Activated naive CD4-positive, alpha-beta T cell (primary cell): Measurements from ENCODE around the gene PHLDB1.
"Not testable (repeated sequence)": the region's sequence is repeated elsewhere in the genome, so short reads cannot be mapped to it uniquely, and the experiment has no call there.

Experiments
- DNase-seq, 4 experiments: peaks; one replicate each; lab custom pipeline; 2025; lab: John Stamatoyannopoulos, UW

The PHLDB1 gene

DNA sequence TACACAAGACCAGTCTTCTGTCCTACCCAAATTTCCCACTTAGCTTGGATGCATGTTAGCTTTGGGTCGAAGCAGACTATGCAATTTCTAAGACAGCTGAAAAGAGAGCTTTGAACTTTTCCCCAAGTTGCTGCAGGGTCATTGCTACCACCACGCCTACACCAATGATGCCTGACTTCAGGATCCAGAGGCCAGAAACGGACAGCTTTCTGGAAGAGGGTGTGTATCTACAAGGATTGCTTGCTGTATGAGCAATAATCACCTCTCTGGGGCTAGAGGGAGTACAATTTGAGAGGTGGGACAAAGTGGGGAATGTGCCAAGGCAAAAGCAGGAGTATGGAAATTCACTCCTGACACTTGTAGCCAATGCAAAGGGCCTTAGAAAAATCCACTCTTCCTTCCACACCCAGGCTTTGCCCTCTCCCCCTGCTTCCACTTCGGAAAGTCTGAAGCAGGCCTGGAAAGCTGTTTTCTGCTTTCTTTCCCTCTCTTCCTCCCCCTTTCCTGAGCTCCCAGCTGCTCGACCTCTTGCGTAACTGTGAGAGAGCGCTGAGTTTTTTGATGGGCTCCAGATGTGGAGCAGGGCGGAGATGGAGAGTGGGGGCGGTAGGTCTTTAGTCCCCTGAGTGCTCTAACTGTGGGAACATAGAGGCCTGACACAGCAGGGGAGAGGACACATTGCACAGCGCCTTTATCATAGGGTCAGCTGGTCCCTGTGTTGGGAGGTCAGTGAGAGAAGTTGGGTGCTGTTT, 2.1 kb upstream of the PHLDB1 start:
- DNase-seq = no peak

DNA sequence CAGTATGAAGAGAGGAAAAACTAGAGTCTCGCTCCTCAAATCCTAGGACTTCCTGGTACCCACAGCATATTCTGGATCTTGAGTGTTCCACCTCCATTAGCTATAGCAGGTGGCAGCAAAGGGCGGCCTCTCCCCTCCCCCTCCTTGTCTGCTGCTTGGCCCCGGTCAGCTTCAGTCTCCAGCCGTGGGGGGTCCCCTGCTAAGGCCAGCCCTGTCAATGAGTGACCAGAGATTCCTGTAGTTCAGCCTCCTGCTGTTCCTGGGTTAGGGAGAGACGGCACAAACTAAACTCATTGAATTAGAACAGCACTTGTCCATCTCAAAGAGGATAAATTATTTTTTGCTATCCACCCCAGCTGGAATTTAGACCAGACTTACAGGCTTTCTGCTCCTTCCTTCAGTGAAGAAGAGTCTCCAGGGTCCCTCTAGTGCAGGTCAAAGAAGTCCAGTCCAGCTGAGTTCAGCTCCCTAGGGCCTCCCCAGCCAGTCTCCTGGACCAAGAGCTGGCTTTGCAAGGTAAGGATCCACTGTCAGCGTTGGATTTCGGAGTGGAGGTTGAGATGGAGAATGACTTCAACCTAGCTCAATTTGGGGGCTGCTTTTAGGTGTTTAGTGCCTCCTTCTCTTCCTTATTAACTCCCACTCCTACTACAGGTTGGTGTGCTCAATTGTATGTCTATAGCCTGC, 1.1 kb upstream of the PHLDB1 start:
- no peak for DNase-seq

DNA sequence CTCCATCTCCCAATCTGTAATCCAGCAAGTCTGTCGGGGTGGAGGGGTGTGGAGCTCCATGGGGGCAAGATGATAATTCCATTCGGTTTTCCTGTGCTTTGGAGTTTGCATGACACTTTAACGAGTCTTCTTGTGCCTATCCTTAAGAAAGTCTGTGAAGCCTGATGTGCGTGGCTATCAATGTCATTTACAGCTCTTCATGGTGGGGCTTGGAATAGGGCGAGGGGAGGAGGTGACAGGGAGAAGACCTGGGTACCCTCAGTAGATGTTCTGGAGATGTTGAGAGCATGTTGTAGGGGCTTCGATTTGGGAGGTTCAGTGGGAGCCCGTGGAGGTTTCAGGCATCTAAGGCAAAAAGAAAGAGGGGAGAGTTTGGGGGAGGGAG, 579 bp upstream of the PHLDB1 start:
- DNase-seq = no peak

DNA sequence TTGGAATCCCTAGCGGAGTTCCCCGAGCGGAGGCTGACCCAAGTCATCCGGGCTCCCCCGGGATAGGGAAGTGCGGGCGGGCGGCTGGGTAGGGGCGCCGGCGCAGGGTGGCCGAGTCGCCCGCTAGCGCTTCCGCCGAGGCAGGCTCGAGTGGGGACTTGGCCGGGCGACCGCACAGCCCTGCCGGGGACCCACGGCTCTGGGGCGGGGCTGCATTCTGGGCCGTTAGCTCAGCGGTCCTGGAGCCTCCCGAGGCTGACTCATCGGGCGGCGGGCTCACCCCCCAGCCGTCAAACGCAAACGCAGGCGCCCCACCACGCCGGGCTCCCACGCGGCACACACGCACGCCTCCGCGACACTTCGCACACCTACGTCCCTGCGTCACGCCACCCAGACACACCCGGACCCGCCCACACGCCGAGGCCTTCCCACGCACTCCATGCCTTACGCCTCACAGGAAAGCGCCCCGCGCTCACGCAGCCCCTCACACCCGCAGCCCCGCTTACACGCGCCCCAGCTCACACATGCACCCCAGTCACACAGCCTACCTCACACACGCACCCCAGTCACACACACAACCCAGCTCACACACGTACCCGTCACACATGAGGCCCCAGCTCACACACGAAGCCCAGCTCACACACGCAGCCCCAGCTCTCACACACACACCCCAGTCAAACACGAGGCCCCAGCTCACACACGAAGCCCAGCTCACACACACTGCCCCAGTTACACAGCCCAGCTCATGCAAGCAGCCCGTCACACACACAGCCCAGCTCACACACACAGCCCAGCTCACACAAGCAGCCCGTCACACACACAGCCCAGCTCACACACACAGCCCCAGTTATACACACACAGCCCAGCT, 1.2 kb downstream of the PHLDB1 start:
- DNase-seq = peak; percentile 51 to 83 (median 64)

DNA sequence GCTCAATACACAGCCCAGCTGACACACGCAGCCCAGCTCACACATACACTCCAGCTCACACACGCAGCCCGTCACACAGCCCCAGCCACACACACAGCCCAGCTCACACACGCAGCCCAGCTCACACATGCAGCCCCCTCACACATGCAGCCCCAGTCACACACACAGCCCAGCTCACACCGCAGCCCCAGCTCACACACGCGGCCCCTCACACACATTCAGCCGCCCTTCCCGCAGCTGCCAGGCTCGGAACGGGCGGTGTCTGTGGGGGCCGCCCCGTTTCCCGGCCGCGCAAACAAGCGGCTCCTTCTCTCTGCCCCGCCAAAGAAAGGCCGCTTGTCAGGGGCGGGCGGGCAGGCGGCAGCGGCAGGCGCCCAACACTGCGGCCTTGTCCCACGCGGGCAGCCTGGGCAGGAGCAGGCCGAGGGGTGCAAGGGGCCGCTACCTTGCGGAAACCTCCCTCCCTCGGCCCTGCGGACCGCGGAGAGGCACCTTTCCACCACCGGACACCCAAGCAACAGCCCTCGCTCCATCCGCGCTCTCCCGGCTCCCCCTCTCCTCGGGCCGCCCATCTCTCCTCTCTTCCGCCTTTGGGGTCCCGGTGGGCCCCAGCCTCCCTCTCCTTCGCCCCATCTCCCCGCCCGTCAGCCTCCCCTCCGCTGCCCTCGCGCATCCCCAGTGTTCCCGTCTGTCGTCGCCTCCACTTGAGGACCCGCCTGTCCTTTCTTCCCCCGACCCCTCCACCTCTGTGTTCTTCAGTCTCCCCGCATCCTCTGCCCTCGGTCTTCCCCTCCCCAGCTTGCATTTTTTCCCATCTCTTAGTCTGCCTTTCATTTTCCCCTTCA, 2.2 kb downstream of the PHLDB1 start:
- peak in 1 of 4 experiments; percentile 6 for DNase-seq

DNA sequence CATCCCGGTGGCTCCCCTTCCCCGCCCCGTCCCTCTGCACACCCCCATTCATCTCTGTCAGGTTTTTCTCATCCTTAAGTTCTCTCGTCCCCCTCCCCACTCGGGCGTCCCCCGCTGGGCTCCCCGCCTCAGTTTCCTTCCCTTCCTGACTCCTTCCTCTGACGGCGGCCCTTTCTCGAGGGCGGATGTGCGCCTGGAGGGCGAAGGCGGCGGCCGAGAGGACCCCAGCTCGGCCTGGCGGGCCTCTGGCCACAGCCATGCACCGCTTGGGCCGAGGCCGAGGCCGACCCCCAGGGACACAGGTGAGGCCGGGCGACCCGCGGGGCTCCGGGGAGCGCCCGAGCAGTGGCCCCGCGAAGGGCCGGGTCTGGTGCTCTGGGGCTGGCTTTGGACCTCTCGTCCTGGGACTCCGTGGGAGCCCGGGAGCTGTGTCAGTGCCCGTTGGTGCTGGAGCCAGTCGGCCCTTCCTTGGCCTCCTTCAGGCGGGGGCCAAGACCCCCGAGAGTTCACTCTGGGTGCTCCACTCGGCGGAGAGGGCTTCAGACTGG, 2.9 kb downstream of the PHLDB1 start:
- DNase-seq = no peak

DNA sequence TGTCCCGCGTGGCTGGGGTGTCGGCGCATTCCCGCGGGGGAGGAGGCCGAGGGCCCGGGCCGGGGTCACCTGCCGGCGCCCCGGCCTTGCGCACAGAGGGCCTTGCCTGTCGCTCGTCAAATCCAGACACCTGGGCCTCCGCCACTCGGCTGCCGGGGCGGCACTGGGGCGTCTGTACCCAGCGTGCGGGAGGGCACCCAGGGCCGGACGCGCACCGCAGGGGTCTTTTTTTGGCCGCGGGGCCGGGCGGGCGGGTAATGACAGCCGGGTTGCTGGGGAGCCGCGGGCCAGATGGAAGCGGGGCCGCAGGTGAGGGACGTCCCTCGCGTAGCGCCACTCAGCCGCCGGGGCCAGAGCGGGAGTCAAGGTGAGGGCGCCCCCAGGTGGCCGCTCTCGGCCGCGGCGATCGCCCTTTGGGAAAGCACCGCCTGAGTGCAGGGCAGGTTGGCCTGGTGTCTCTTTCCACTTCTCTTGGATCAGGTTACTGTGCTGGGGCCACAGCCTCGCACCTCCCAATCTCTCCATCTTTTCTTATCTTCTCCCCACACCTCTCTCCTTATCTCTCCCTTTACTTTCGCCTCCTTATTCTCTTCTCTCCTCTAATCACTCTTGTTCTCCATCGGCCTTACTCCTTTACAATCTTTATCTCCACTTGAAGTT, 3.5 kb downstream of the PHLDB1 start:
- peak; percentile 63 to 84 (median 72) for DNase-seq

DNA sequence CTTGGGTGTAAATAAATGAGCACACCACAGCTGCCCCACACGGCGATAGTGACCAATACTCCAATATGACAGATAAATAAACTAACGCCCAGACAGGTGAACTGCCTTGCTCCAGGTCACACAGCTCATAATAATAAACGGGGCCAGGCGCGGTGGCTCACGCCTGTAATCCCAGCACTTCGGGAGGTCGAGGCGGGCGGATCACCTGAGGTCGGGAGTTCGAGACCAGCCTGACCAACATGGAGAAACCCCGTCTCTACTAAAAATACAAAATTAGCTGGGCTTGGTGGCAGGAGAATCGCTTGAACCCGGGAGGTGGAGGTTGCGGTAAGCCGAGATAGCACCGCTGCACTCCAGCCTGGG, 4.0 kb downstream of the PHLDB1 start:
- not testable (repeated sequence) for DNase-seq

DNA sequence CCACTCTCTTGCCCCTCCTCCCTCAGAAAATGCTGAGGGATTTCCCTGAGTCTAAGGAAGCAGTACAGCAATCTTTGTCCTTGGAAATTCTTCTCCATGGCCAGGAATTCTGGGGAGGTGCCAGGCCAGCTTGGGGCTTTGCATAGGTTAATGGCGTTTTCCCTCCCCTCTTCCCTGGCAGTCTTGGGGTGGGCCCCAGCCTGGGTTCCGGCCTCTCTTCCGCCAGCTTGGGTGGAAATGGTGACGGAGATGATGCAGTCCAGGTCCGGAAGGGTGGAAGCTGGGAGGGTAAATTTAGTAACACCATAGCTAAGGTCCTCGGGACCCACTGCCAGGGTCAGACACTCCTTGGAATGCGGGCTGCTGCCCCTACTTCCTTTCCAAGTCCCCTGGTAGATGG, 5.0 kb downstream of the PHLDB1 start:
- no peak for DNase-seq

DNA sequence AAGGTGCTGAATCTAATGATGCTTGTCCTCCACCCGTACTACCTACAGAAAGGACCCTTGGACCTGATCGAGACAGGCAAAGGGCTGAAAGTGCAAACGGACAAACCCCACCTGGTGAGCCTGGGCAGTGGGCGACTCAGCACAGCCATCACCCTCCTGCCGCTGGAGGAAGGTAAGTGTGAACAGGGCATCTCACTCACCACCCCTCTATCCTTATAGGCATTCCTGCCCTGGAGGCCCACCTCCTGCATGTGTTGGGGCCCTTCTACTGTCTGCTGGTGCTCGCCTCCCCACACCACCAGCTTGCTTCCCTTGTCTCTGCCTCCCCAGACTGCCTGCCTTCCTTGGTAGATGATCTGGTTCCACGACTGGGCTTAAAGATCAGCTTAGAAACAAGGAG, 7.1 kb downstream of the PHLDB1 start:
- DNase-seq = no peak

DNA sequence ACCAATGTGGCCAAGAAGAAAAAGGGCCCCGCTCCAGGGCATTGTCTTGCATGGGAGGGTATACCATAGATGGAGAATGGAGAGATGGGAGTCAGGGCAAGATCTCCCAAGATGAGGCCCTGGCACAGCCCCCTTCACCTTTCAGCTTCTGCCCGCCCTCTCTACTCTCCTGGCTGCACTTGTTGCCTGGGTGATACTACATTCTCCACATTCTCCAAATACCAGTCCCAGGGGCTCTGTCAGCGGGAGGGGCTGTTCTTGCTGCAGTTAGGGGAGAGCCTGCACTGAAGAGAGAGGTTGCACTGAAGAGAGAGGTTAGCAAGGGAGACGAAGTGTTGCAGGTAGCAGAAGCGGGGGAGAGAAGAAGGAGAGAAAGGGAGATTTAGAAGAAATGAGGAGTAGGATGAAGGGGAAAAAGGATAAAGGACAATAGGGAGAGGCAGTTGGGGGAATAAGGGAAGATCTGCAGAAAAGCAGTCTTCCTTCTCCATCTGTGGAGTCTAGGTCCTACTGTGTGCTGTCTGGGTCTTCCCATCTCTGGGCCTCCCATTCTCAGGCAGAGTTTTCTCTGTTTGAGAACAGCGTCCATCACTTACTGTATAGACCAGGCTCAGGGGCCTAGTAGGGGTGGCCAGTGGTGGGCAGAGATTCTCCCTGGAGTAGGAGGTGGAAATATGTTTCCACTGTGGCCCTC, 8.0 kb downstream of the PHLDB1 start:
- DNase-seq = no peak

DNA sequence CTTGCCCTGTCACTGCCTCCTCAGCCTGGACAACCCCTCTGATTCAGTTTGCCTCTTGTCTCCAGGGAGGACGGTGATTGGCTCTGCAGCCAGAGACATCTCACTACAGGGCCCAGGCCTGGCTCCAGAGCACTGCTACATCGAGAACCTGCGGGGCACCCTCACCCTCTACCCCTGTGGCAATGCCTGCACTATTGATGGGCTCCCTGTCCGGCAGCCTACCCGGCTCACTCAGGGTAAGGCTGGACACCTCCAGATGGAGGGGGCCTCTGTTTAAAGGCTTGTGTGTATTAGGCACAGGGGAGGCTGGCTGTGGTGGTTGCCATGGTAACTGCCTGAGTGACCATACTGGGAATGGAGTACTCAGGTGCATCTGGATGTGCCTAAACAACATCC, 8.6 kb downstream of the PHLDB1 start:
- DNase-seq = no peak

DNA sequence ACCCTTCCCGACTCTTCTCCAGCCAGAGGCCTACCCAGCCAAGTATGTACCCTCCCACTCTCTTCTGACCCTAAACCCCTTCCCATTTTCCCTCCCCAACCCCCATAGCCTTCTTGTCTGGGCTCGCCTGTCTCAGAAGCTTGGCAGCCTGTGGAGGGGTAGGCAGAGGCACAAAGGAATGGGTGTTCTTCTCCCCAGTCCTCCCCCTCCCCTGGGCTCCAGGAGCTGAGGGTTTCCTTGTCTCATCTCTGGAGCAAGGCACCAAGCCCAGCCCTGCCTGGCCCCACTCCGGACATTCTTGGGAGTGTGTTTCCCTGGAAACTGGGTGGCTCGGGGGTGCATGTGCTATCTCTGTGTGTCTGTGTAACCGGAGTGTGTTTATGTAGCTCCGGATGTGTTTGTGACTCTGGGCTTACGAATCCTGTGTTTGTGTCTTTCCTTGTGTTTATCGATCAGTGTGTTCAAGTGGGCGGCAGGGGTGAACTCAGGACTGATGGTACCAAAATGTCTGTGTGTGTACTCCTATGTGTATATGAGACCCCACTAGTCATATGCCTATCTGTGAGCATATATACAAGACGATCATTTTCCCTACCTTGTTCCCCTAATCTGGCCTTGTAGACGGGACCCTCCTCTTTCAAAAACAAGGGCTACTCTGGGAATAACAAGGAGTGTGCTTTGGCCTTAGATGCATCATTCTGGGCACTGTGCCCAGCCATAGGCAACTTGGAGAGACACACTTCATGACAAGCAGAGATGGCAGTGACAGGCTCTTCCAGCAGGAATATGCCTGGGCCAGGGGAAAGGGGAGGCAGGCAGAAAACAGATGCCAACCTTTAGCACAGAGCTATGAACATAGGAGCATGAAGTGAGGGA, 10.9 kb downstream of the PHLDB1 start:
- DNase-seq = no peak

DNA sequence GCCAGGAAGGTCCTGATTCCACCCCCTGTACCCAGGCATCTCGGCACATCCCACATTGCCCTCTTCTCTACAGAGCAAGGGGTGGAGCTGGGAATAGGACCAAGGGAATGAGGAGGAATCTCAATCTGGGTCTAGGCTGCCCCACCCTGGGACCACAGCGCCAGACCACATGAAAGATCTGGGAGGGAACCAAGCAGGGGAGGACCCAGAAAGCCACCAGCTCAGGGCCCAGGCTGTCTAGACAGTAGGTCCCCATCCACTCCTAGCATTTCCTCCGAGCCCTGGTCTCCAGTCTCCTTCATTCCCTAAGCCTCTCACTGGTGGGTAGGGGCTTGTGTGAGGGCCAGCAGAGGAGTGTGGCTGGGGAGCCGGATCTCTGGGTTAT, 11.6 kb downstream of the PHLDB1 start:
- no peak for DNase-seq

DNA sequence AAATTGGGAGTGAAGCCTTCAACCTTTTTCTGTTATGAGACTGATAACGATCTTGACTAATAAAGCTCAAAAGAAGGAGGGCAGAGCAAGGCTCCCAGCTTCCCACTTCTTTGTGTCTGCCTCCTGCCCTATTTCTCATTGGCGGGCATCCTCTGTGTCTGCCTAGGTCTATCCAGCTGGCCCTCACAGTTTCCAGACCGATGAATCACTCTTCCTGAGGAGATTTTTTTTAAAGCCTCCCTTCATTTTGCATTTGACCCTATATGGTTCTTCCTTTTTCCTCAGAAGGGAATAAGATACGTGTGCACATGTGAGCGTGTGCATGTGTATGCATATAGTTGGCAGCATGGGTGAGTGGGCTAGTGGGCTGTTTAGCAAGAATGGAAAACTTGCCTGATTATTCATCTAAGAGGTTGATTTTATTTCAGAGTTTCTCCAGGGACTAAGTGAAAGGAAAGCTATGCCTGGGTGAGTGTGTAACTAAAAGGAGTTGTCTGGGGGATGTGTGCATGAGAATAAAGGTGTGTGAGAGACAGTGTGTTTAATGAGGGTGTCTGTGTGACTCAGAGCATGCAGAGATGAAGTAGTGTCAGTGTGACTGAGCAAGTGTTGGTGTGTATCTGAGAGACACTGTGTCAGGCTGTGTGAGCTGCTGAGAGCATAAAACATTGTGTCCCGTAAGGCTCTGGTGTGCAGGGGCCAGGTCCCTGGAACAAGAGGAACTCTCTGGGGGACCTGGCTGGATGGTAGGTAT, 12.2 kb downstream of the PHLDB1 start:
- no peak for DNase-seq

DNA sequence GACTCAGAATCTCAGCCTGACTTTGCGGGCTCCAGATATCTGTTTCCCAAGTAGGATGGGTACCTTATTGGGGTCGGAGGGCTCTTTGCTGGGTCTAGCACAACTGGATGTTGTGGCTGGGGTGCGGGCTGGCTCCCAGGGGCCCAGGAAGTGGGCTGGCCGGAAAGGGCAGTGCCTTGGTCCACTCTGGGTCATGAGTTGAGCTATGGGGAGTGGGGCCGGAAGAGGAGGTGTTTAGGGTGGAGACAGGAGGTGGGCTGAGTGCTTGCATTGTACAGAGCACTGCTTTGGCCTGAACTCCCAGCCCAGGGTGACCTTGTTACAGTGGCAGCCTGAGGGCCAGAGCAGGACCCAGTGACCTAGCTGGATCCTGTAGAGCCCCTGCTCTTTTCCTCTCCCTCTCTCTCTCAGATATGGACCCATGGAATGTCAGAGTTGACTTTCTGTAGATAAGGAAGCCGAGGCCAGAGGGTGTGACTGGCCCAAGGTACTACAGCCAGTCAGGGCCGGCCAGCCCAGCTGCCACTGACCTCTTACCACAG, 13.2 kb downstream of the PHLDB1 start:
- no peak for DNase-seq

DNA sequence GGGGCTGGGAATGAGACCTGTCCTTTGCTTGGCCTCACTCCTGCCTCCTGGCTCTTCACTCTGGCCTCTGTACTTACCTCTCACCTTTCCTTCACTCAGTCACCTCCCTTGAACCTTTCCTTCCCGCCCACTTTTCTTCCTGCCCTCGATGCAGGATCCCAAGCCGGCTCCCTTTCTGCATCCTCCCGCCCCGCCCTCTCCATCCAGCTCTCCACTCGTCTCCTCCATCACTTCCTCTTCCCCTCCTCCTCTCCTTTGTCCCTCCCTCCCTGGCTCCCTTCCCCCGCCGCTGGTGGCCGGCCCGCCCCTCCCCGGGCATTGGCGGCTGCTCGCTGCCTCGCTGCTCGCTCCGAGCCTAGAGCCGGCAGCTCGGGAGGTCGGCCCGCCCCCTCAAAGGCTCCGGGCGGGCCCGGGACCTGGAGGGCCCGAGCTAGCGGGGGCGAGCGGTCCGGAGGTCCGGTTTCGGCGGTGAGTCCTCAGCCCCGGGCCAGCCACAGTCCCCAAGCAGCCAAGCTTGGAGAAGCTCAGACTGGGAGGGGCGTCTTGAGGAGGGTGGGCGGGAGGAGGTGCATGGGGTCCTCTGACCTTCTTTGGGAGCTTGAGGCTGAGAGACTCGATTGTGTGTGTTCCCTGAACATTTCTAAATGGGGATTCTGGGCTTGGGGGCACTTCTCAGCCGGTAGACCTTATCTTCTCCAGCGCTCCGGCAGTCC, 13.8 kb downstream of the PHLDB1 start:
- DNase-seq = peak in 1 of 4 experiments; percentile 5
